OCI-LY7 (cell line): ENCODE results near the gene ADGRD1. TPM values are rescaled to one million over a fixed set of nuclear protein-coding genes. Genes with fewer than 3 reads are reported as not detected.

Source experiments
- BruUV-seq: library from RNA; stranded (reverse); fragments of 400-500 nt; replicated peaks from 2 replicates; lab custom pipeline; 2021; lab: Mats Ljungman, UMichigan
- CTCF ChIA-PET: fragments of 300-600 bp; sonication (Branson Sonifier 250); formaldehyde crosslinking; loops from one replicate; lab custom pipeline; 2022; ENCODE audit warnings: antibody characterized with exemption; ENCODE audit not compliant: unreplicated experiment; lab: Charles Lee
- POLR2A ChIA-PET: fragments of 300-600 bp; sonication (Branson Sonifier 250); formaldehyde crosslinking; loops from one replicate; lab custom pipeline; 2022; ENCODE audit warnings: antibody characterized with exemption; lab: Charles Lee
- DNase-seq: peaks from one replicate; pipeline ENCODE4 v3.0.0-alpha.2; 2015; ENCODE audit warnings: low spot score
- H2AFZ ChIP-seq: fragments of 200-600 bp; sonication (generic), shearing (Covaris generic); 2 replicates; pipeline ENCODE4 v1.6.1; 2014; ENCODE audit warnings: mild to moderate bottlenecking, antibody characterized with exemption, low read length, moderate library complexity
- H3K27ac ChIP-seq: fragments of 200-600 bp; sonication (generic); 2 replicates; pipeline ENCODE4 v1.5.1; 2014; ENCODE audit warnings: mixed run types, low read depth, mild to moderate bottlenecking, moderate library complexity, low read length, inconsistent platforms; ENCODE audit not compliant: poor library complexity, severe bottlenecking
- H3K36me3 ChIP-seq: fragments of 200-600 bp; sonication (generic); 2 replicates; pipeline ENCODE4 v1.6.1; 2014; ENCODE audit warnings: mild to moderate bottlenecking, antibody characterized with exemption, low read length, moderate library complexity, mixed read lengths; ENCODE audit not compliant: insufficient read depth
- H3K4me1 ChIP-seq: fragments of 200-600 bp; sonication (generic); 2 replicates; pipeline ENCODE4 v1.5.1; 2014; ENCODE audit warnings: mild to moderate bottlenecking, low read length; ENCODE audit not compliant: insufficient read depth, poor library complexity, severe bottlenecking
- H3K4me2 ChIP-seq: fragments of 200-600 bp; sonication (generic); 2 replicates; pipeline ENCODE4 v1.6.1; 2014; ENCODE audit warnings: mild to moderate bottlenecking, low read length
- H3K4me3 ChIP-seq: fragments of 200-600 bp; sonication (generic); 2 replicates; pipeline ENCODE4 v1.5.1; 2014; ENCODE audit warnings: mild to moderate bottlenecking, low read depth, low read length; ENCODE audit not compliant: poor library complexity, severe bottlenecking
- H3K79me2 ChIP-seq: fragments of 200-600 bp; sonication (generic); 2 replicates; pipeline ENCODE4 v1.6.1; 2016; ENCODE audit warnings: low read depth, mild to moderate bottlenecking, low read length, moderate library complexity, mixed read lengths; ENCODE audit not compliant: insufficient read depth
- H3K9me2 ChIP-seq: fragments of 200-600 bp; sonication (generic); 2 replicates; pipeline ENCODE4 v1.6.1; 2016; ENCODE audit warnings: mild to moderate bottlenecking, low read length, mixed read lengths; ENCODE audit not compliant: insufficient read depth
- H3K9me3 ChIP-seq: fragments of 200-600 bp; sonication (generic); 2 replicates; pipeline ENCODE4 v1.6.1; 2014; ENCODE audit warnings: mild to moderate bottlenecking, mixed run types, low read length, mixed read lengths
- H4K20me1 ChIP-seq: fragments of 200-600 bp; sonication (generic); 2 replicates; pipeline ENCODE4 v1.6.1; 2014; ENCODE audit warnings: mild to moderate bottlenecking, antibody characterized with exemption, low read length, moderate library complexity, mixed read lengths; ENCODE audit not compliant: insufficient read depth
- CTCF ChIP-seq: fragments of 200-600 bp; sonication (generic); conservative IDR thresholded peaks from 2 replicates; pipeline ENCODE4 v1.5.1; 2014; ENCODE audit warnings: mild to moderate bottlenecking, antibody characterized with exemption, low read length, moderate library complexity, mixed read lengths
- EZH2phosphoT487 ChIP-seq: fragments of 200-600 bp; sonication (generic); IDR thresholded peaks from 2 replicates; pipeline ENCODE4 v1.6.1; 2018; ENCODE audit warnings: low read depth, borderline replicate concordance, mild to moderate bottlenecking, mixed run types, antibody characterized with exemption, low read length, moderate library complexity, mixed read lengths
- intact Hi-C: fragments of 100-400 bp; cut with micrococcal nuclease; formaldehyde crosslinking; loops from one replicate; pipeline ENCODE4 v1.10.0; 2022; ENCODE audit not compliant: unreplicated experiment
- total RNA-seq, 2 experiments: library from RNA; depleted of rRNA in 1 of 2; stranded (reverse); fragments of >200 nt in 1 of 2; shearing (Covaris generic) in 1 of 2; gene quantifications; 2 replicates each; pipeline ENCODE4 v1.2.3, GENCODE V29; 2014 to 2022

Gene ADGRD1
- total RNA-seq, 2 experiments from 2014 or later = 1.0 to 1.7 TPM

DNA sequence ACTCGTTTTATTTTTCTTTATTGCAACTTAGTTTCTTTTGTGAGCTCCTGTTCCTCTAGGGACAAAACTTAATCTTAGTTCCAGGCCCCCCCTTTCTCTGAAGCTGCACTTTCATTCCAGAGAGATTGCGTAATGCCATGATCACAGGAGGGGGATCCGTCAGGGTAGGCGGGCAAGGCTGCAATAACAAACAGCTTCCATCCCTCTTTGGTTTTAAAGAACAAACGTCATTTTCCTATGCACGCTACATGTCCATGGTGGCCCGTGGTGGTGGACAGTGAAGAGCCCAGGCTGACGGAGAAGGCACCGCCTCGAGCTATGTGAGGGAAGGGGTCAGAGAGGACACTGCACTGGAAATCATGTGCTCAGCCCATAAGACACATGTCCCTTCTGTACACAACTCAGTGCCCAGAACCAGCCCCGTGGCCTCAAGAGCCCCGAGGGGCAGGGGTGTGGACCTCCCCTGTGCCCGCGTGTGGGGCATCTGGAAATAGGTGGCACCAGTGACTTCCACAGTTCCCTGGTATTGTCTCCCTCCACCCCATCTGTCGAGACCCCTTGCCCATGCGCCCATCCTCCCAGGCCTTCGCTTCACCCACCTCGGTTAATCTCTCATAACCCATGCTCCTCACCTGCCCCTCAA lies 161.4 kb downstream of the ADGRD1 start:
- no peak for DNase-seq
- no peaks in the 10 kb centered on the region for H3K79me2 ChIP-seq
- no peak overlapping the region for H3K4me2 ChIP-seq
- TF ChIP-seq EZH2phosphoT487 = no peak
- TF ChIP-seq CTCF = no peak
- no peaks in the 10 kb centered on the region for H3K9me2 ChIP-seq
- H3K4me1 ChIP-seq = no peaks in the 10 kb centered on the region
- no peaks in the 10 kb centered on the region for H3K36me3 ChIP-seq
- no peak overlapping the region for H2AFZ ChIP-seq
- H3K9me3 ChIP-seq = no peaks in the 10 kb centered on the region
- intact Hi-C loops = no loop called here
- POLR2A ChIA-PET = no interaction called here
- CTCF ChIA-PET = no interaction called here
- H4K20me1 ChIP-seq = no peaks in the 10 kb centered on the region
- no TSS peak for BruUV-seq
- H3K4me3 ChIP-seq = no peak overlapping the region
- no peak overlapping the region for H3K27ac ChIP-seq

GRCh38 chr12:131115766-131116467 lies 162.2 kb downstream of the ADGRD1 start:
- Histone ChIP-seq H3K9me3 (no peaks in the 10 kb centered on the region), H3K4me1 (no peaks in the 10 kb centered on the region), H3K4me2 (no peak overlapping the region), H3K9me2 (no peaks in the 10 kb centered on the region), H4K20me1 (no peaks in the 10 kb centered on the region), H3K79me2 (no peaks in the 10 kb centered on the region), H3K36me3 (no peaks in the 10 kb centered on the region), H3K4me3 (no peak overlapping the region), H2AFZ (no peak overlapping the region), H3K27ac (no peak overlapping the region)
- ChIA-PET CTCF (no interaction called here), POLR2A (no interaction called here)
- DNase-seq = no peak
- TF ChIP-seq CTCF (no peak), EZH2phosphoT487 (no peak)
- intact Hi-C loops = no loop called here
- BruUV-seq = no TSS peak
